Measurements from ENCODE around the gene KCTD16.

- TF ChIP-seq CTCF (IDR thresholded peaks at IDR 0.05) (no peak), POLR2A (IDR thresholded peaks at IDR 0.05) (no peak)
These were observed 289.9 kb downstream of the KCTD16 start for GRCh38 chr5:144460600-144460999.
